ENCODE data around the gene B3GALT6. TPM values are rescaled to one million over a fixed set of nuclear protein-coding genes. Genes with fewer than 3 reads are reported as not detected.

Gene B3GALT6
- total RNA-seq, 1 experiment from 2014 or later = 74.0 TPM

DNA sequence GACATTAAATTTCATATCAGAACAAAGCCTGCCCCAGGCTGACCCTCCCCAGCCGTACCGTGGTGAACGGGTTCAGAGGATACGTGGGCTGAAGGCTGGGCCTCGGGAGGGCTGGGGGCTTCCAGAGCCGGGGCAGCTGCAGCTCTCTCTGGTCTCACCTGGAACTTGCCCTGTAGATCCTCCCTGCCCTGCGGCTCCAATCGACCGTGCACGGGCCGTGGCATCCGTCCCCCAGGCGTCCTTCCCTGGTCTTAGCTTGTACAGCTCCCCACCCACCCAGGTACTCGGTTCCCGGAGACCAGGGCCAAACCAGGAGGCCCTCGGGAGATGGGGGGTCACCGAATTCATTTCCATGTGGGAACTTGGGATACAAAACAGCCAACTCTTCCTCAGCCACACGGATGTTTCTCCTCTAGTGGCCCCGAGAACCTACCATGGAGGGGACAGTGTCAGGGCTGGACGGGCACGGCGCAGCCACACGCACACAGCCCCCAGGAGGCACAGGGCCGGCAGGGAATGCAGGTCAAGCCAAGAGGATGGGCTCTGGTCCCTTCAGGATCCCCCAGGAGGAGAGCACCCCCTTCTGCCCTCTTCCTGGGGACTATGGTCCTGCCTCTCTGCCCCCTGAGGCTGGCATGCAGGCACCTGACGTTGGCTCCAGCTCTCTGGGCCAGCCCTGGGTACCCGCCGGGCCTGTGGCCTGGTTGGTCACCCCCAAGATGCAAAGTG lies 3.1 kb downstream of the B3GALT6 start:
- BruUV-seq (replicated peaks) = no TSS peak
- no peaks in the 10 kb centered on the region for H3K9me3 ChIP-seq (ENCODE audit: low read length)
- H3K27ac ChIP-seq (ENCODE audit: low read length) = no peak overlapping the region
- no peaks in the 10 kb centered on the region for H3K27me3 ChIP-seq (ENCODE audit: low read length)
- peaks cover 66% of the 10 kb centered on the region for H3K4me1 ChIP-seq (ENCODE audit: insufficient read depth, low read length)
- intact Hi-C loops (cut with micrococcal nuclease) = loop anchor here (5.0 kb wide), 1 partner anchor 57 kb away; no protein-coding TSS in a partner anchor
- H3F3A ChIP-seq (ENCODE audit: low read length, unreplicated experiment) = no peaks in the 10 kb centered on the region
- ChIA-PET CTCF (no interaction called here), POLR2A (ENCODE audit: unreplicated experiment) (no interaction called here)
- no peaks in the 10 kb centered on the region for H3K36me3 ChIP-seq (ENCODE audit: low read depth, low read length)
- no peak overlapping the region for H3K4me3 ChIP-seq (ENCODE audit: low read length)
- DNase-seq = no peak
- TF ChIP-seq EZH2 (IDR thresholded peaks at IDR 0.05; ENCODE audit: low read length, unreplicated experiment) (no peak), EZH2phosphoT487 (IDR thresholded peaks at IDR 0.05; ENCODE audit: borderline replicate concordance, low read length) (no peak)
- H2AFZ ChIP-seq (ENCODE audit: low read length) = no peak overlapping the region
- no peaks in the 10 kb centered on the region for H3K9me2 ChIP-seq (replicated peaks; ENCODE audit: low read length)
- no peak overlapping the region for H3K9ac ChIP-seq (ENCODE audit: low read length)
- H3K79me2 ChIP-seq (ENCODE audit: low read length) = peaks cover 50% of the 10 kb centered on the region
- ATAC-seq = no peak
- H4K20me1 ChIP-seq (ENCODE audit: low read length) = peaks cover under 1% of the 10 kb centered on the region; the same call in 1 of the 2 replicates
- no peak overlapping the region for H3K4me2 ChIP-seq (ENCODE audit: low read length)

DNA sequence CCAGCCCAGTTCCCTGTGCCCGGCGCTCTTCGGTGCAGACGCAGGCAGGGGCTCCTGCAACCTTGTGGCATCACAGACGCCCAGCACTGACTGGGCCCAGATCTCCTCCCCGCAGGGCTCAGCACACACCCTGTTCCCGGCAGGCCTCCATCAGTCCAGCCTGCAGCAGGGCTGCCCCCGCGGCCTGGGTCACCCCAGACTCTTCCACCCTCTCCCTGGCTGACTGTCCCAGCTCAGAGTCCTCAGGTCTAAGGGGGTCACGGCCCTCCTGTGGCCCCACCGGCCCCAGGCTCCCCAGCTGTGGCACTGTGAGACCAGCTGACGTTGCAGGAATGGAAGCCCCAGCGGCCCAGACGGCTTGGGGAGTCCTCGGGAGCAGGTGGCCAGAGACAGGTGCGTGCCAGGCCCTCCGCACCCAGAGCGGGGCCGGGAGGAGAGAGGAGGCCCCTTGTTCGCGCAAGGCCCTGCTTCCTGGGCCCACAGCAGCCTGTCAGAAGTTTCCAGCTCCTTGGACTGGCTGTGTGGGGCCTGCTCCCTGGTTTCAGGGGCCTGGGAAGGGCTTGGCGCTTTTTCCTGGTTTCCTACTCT lies 4.2 kb downstream of the B3GALT6 start:
- H3K4me3 ChIP-seq (ENCODE audit: low read length) = no peak overlapping the region
- no peak overlapping the region for H2AFZ ChIP-seq (ENCODE audit: low read length)
- H3F3A ChIP-seq (ENCODE audit: low read length, unreplicated experiment) = no peaks in the 10 kb centered on the region
- no peaks in the 10 kb centered on the region for H4K20me1 ChIP-seq (ENCODE audit: low read length)
- H3K9me2 ChIP-seq (replicated peaks; ENCODE audit: low read length) = no peaks in the 10 kb centered on the region
- H3K9ac ChIP-seq (ENCODE audit: low read length) = 0 out of 2 replicates have a peak overlapping the region, but pooled peaks have one; percentile 71
- ChIA-PET CTCF (no interaction called here), POLR2A (ENCODE audit: unreplicated experiment) (no interaction called here)
- ATAC-seq (no peak), DNase-seq (no peak)
- peaks cover 62% of the 10 kb centered on the region for H3K4me1 ChIP-seq (ENCODE audit: insufficient read depth, low read length)
- H3K27ac ChIP-seq (ENCODE audit: low read length) = peak overlapping the region; percentile 91
- no TSS peak for BruUV-seq (replicated peaks)
- TF ChIP-seq EZH2 (IDR thresholded peaks at IDR 0.05; ENCODE audit: low read length, unreplicated experiment) = no peak
- TF ChIP-seq, protein P1, sequence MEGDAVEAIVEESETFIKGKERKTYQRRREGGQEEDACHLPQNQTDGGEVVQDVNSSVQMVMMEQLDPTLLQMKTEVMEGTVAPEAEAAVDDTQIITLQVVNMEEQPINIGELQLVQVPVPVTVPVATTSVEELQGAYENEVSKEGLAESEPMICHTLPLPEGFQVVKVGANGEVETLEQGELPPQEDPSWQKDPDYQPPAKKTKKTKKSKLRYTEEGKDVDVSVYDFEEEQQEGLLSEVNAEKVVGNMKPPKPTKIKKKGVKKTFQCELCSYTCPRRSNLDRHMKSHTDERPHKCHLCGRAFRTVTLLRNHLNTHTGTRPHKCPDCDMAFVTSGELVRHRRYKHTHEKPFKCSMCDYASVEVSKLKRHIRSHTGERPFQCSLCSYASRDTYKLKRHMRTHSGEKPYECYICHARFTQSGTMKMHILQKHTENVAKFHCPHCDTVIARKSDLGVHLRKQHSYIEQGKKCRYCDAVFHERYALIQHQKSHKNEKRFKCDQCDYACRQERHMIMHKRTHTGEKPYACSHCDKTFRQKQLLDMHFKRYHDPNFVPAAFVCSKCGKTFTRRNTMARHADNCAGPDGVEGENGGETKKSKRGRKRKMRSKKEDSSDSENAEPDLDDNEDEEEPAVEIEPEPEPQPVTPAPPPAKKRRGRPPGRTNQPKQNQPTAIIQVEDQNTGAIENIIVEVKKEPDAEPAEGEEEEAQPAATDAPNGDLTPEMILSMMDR (conservative IDR thresholded peaks at IDR 0.05; ENCODE audit: low read depth, low read length) = no peak
- no peak for TF ChIP-seq EZH2phosphoT487 (IDR thresholded peaks at IDR 0.05; ENCODE audit: borderline replicate concordance, low read length)
- peaks cover 39% of the 10 kb centered on the region for H3K79me2 ChIP-seq (ENCODE audit: low read length)
- no peaks in the 10 kb centered on the region for H3K27me3 ChIP-seq (ENCODE audit: low read length)
- peak overlapping the region; percentile 76; the same call in 1 of the 2 replicates for H3K4me2 ChIP-seq (ENCODE audit: low read length)
- H3K36me3 ChIP-seq (ENCODE audit: low read depth, low read length) = no peaks in the 10 kb centered on the region
- no peaks in the 10 kb centered on the region for H3K9me3 ChIP-seq (ENCODE audit: low read length)
- intact Hi-C loops (cut with micrococcal nuclease) = loop anchor here (5.0 kb wide), 1 partner anchor 56 kb away; no protein-coding TSS in a partner anchor

DNA sequence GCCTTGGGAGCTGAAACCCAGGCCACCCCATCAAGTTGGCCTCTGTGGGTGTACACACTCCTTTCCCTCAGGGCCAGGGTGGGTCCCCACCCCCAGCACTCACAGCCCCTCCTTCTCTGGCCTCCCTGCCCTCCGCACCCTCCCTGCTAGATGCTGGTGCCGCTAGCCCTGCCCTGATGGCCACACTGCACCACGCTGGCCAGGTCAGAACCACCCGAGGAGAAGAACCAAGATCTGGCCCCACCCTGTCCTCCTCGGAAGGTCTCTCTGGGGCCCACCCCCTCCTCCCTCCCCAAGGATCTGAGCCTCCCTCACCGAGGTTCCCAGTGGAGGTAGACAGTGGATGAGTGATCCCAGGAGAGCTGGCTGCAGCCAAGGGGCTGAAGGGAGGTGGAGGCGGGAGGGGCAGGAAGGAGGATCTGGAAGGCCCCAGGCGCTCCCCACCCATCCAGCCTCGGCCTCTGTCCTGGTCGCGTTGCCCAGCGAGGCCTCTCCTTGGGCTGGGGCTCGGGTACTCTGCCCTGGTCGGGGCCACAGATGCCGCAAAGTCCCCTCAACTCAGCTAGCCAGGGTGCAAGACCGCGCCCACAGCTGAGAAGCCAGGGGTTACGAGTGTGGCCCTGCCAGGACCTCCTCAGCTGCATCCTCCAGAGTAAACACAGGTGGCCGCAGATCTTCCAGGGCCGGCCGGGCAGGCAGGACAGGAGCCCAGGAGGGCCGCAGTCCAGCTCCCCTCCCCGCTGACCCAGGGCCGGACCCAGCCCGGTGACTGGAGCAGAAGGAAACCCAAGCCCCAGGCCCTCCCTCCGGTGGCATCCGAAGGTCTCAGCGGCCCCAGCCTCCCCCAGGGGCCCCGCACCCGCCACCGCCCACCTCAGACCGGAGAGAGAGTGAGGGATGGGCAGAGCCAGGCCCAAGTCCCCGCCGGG lies 5.2 kb downstream of the B3GALT6 start:
- DNase-seq = peak; percentile 78
- peak overlapping the region; percentile 91 for H3K27ac ChIP-seq (ENCODE audit: low read length)
- H2AFZ ChIP-seq (ENCODE audit: low read length) = peak overlapping the region; percentile 24; the same call in 1 of the 2 replicates
- peak overlapping the region; percentile 76 for H3K4me2 ChIP-seq (ENCODE audit: low read length)
- H3F3A ChIP-seq (ENCODE audit: low read length, unreplicated experiment) = no peaks in the 10 kb centered on the region
- H3K36me3 ChIP-seq (ENCODE audit: low read depth, low read length) = no peaks in the 10 kb centered on the region
- no peaks in the 10 kb centered on the region for H3K9me3 ChIP-seq (ENCODE audit: low read length)
- H3K4me3 ChIP-seq (ENCODE audit: low read length) = peak overlapping the region; percentile 39
- POLR2A ChIA-PET (ENCODE audit: unreplicated experiment) = interaction anchor here (0.5 to 0.6 kb wide), 4 partner anchors 29 to 271 kb away, joined by 3 to 6 read pairs (median 4); partner anchors contain the start of gene PLEKHN1
- peak overlapping the region; percentile 71 for H3K9ac ChIP-seq (ENCODE audit: low read length)
- intact Hi-C loops (cut with micrococcal nuclease) = loop anchor here (5.0 kb wide), 1 partner anchor 55 kb away; no protein-coding TSS in a partner anchor
- ATAC-seq = peak; percentile 56
- CTCF ChIA-PET = interaction anchor here (0.6 to 0.9 kb wide), 2 partner anchors 56 to 114 kb away, joined by 3 to 4 read pairs; no protein-coding TSS in a partner anchor
- H3K9me2 ChIP-seq (replicated peaks; ENCODE audit: low read length) = no peaks in the 10 kb centered on the region
- H3K27me3 ChIP-seq (ENCODE audit: low read length) = no peaks in the 10 kb centered on the region
- H3K4me1 ChIP-seq (ENCODE audit: insufficient read depth, low read length) = peaks cover 62% of the 10 kb centered on the region
- no peaks in the 10 kb centered on the region for H4K20me1 ChIP-seq (ENCODE audit: low read length)
- TF ChIP-seq EZH2 (IDR thresholded peaks at IDR 0.05; ENCODE audit: low read length, unreplicated experiment) = no peak
- TF ChIP-seq, protein P1 (conservative IDR thresholded peaks at IDR 0.05; ENCODE audit: low read depth, low read length) = no peak
- no peak for TF ChIP-seq EZH2phosphoT487 (IDR thresholded peaks at IDR 0.05; ENCODE audit: borderline replicate concordance, low read length)
- no TSS peak for BruUV-seq (replicated peaks)
- H3K79me2 ChIP-seq (ENCODE audit: low read length) = peaks cover 34% of the 10 kb centered on the region

Measured in PC-3 (cell line).